NCI-H2107 treated with DMSO at 0.1 percent for 48 hours (cell line): Measurements from ENCODE around the gene CD37.
"Not testable (repeated sequence)": the region's sequence is repeated elsewhere in the genome, so short reads cannot be mapped to it uniquely, and the experiment has no call there.

Experiments used
- DNase-seq: peaks from one replicate; lab custom pipeline; 2025; ENCODE audit not compliant: unreplicated experiment; lab: John Stamatoyannopoulos, UW

CD37 gene

DNA sequence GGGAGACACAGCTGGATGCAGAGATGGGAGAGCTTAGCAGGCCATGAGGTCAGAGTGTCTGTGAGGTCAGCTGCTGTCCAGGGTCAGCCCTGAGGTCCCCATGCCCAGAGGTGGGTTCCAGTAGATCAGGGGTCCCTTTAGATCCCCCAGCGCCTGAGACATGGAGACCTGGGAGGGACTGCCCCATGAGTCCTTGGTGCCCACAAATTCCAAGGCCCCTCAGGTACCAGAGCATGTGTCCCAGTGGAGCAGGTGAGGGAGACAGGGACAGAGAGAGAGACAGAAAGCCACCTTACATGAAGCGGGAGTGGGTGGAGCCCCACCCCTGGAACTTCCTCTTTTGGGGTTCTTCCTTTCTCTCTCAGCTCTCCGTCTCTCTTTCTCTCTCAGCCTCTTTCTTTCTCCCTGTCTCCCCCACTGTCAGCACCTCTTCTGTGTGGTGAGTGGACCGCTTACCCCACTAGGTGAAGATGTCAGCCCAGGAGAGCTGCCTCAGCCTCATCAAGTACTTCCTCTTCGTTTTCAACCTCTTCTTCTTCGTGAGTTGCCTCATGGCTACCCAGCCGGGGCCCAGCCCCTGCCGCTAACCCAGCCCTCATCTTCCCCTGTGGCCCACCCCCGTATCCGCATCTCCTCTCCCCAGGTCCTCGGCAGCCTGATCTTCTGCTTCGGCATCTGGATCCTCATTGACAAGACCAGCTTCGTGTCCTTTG lies at the start of gene CD37:
Gene CD37, plus strand, starts transcription at position 336 of the 713 bp plus-strand sequence. Its CDS starts 135 bp downstream, at position 471.
- DNase-seq, result no peak

GRCh38 chr19:49287141-49287770 lies 48.0 kb upstream of the CD37 start:
- no peak for DNase-seq

DNA sequence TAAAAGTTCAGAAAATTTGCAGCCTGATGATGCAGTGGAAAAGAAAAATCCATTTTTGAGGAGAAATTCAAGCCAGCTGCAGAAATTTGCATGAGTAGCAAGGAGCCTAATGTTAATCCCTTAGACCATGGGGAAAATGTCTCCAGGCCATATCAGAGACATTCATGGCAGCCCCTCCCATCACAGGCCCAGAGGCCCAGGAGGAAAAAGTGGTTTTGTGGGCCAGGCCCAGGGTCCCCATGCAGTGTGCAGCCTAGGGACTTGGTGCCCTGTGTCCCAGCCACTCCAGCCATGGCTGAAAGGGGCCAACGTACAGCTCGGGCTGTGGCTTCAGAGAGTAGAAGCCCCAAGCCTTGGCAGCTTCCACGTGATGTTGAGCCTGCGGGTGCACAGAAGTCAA lies 47.0 kb upstream of the CD37 start:
- not testable (repeated sequence) for DNase-seq

DNA sequence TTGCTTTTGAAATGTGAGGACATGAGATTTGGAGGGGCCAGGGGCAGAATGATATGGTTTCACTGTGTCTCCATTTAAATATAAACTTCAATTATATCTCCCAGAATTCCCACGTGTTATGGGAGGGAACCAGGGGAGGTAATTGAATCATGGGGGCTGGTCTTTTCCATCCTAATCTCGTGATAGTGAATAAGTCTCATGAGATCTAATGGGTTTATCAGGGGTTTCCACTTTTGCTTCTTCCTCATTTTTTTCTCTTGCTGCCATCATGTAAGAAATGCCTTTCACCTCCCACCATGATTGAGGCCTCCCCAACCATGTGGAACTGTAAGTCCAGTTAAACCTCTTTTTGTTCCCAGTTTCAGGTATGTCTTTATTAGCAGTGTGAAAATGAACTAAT lies 45.9 kb upstream of the CD37 start:
- not testable (repeated sequence) for DNase-seq

DNA sequence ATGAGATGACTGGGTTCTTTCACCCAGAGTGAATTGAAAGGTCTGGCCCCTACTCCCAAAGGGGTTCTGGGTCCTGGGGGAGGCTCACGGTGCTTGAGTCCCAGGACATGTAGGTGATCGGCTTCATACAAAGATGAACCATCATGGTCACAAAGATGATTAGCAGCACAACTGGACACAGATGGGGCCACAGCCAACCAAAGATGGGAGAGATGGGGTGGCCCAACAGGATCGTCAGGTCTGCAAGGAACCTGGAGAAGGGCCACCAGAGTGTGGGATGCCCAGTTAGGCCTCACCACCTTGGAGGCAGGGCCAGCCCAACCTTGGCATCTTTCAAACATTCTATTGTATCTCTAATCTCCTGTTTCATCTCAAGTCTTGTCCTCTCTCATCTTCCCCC lies 44.7 kb upstream of the CD37 start:
- no peak for DNase-seq

- DNase-seq, result no peak
Observed at GRCh38 chr19:49294401-49294800, 40.8 kb upstream of the CD37 start.

DNA sequence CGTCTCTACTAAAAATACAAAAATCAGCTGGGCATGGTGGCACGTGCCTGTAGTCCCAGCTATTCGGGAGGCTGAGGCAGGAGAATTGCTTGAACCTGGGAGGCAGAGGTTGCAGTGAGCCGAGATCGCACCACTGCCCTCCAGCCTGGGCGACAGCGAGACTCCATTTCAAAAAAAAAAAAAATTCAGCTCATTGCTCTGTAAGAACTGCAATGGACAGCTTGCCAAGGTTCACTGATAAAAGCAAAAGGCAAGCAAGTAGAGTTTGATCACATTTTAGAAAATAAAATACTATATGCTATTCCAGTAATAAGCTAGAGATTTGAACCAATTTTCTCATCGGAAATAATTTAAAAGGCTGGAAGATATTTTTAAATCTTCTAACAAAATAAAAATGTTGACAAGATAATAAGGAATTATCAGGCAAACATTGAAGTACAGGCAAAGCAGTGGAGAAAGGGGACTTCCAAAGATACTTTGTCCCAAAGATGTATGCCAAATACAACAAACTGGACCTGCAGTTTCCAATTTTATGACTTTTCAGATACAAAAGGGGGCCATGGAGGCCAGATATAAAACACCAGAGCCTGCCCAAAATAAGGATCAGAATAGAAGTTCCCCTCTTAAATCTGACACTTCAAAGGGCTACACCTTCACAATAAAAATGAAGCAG lies 39.9 kb upstream of the CD37 start:
- no peak for DNase-seq

DNA sequence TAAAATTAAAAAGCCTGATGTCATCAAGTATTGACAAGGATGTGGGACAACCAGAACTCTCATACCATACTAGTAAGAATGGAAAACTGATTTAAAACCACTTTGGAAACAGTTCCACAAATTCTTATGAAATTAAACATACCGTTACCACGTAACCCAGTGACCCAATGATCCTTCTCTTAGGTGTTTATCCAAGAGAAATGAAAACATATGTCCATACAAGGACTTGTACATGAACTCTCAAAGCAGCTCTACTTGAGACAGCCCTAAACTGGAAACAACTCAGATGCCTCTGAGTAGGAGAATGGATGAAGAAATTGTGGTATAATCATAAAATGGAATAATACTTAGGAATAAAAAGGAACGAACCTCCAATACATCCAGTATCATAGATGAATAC lies 37.8 kb upstream of the CD37 start:
- no peak for DNase-seq

DNA sequence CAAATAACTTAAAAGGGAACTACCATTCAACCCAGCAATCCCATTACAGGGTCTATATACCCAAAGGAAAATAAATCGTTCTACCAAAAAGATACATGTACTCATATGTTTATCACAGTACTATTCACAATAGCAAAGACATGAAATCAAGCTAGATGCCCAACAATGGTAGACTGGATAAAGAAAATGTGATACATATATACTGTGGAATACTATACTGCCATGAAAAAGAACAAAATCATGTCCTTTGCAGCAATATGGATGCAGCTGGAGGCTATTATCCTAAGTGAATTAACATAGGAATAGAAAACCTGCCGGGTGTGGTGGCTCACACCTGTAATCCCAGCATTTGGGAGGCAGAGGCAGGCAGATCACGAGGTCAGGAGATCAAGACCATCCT lies 36.6 kb upstream of the CD37 start:
- not testable (repeated sequence) for DNase-seq

GRCh38 chr19:49301165-49301865 lies 33.9 kb upstream of the CD37 start:
- DNase-seq, result no peak

- no peak for DNase-seq
Observed at GRCh38 chr19:49301866-49302252, 33.3 kb upstream of the CD37 start.

DNA sequence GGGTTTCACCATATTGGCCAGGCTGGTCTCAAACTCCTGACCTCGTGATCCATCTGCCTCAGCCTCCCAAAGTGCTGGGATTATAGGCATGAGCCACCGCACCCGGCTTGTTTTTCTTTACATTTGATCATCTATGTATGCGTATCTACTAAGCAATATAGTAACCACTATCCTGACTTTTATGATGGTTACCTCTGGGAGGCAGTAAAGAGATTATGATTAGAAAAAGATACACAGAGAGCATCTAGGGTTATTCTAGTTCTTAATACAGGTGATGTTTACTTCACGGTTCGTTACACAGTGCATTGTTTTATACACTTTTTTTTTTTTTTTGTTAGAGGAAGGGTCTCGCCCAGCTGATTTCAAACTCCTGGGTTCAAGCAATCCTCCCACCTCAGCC lies 28.5 kb upstream of the CD37 start:
- DNase-seq, result not testable (repeated sequence)

- DNase-seq, result no peak
Observed at GRCh38 chr19:49309087-49309486, 26.1 kb upstream of the CD37 start.

DNA sequence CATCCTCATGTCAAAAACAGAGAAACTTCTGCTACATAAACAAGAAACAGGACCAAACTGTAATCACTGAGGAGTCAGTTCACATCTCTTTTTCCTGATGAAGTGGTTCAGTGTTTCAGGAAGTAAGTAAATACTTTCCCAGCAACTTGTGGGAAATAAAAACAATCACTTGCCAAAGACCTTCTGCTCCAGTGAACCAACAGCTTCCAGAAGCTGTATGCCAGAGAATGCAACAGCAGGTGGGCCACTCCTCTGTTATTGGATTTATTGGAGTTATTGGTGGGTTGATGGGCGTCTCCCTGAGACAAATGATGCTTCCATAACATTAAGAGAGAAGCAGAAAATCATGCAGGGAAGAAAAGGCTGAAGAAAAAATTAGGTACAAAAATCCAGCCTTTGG lies 20.1 kb upstream of the CD37 start:
- DNase-seq, result no peak

GRCh38 chr19:49316284-49316683 lies 18.9 kb upstream of the CD37 start:
- no peak for DNase-seq

- DNase-seq, result no peak
Observed at GRCh38 chr19:49318296-49318695, 16.9 kb upstream of the CD37 start.

GRCh38 chr19:49324801-49325576 lies 10.2 kb upstream of the CD37 start, which contains the start of gene SLC6A16:
Gene SLC6A16, minus strand, starts transcription at chr19:49325191. Its CDS starts 13,844 bp downstream, at chr19:49311347.
- DNase-seq, result no peak

DNA sequence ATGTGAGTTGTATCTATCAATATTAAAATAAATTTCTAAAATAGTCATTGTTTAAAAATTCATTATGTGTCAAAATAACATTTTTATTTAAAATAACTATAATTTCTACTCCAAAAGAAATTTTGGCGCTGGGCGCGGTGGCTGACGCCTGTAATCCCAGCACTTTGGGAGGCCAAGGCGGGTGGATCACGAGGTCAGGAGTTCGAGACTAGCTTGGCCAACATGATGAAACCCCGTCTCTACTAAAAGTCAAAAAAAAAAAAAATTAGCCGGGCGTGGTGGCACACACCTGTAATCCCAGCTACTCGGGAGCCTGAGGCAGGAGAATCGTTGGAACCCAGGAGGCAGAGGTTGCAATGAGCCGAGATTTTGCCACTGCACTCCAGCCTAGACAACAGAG lies 9.4 kb upstream of the CD37 start:
- not testable (repeated sequence) for DNase-seq

DNA sequence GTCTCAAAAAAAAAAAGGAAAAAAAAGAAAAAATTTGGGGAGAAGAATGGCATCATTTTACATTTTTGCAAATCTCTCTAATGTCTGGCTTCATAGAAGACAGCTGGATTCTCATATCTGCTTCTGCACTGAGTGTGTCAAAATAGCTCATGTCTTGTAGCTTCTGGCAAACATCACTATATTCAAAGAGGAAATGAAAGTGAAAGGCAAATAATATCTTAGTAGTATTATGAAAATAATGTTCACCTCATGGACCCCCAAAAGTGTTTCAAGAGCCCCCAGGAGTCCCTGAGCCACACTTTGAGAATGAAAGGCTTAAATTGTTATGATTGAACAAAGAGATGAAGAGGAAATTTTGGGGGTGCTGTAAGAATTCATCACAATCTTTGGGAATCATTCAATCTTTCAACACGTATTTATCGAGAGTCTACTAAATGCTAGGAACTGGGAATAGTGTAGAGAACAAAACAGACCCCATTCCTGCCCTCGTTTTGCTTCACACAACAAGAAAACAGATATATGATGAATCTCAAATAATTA lies 9.0 kb upstream of the CD37 start:
- DNase-seq, result no peak

DNA sequence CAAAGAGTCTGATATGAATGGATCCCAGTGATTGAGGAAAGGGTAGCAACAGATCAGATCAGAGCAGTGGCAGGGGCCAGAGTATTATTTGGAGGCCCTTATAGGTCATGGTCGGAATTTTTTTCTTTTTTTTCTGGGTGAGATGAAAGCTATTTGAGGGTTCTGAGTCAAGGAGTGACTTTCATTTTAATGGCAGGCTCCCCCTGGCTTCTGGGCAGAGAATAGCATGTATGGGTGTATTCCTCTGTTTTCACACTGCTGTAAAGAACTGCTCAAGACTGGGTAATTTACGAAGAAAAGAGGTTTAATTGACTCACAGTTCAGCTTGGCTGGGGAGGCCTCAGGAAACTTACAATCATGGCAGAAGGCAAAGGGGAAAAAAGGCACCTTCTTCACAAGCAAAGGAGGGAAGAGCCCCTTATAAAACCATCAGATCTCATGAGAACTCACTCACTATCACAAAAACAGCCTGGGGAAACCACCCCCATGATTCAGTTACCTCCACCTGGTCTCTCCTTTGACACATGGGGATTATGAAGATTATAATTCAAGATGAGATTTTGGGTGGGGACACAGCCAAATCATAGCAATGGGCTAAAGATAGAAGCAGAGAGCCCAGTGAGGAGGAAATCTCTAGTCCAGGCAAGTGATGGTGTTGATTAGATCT lies 7.2 kb upstream of the CD37 start:
- no peak for DNase-seq
